Trophoblast cell (in vitro differentiated cells and primary cell): ENCODE measurements around the gene ERBB4.

Experiments used
- DNase-seq, 2 donors: peaks; one replicate each; pipeline ENCODE4 v3.0.0-alpha.2; 2016
- H2AFZ ChIP-seq: 2 replicates; pipeline ENCODE4 v1.6.1; 2013; ENCODE audit warnings: low read length, moderate library complexity, mild to moderate bottlenecking; ENCODE audit not compliant: insufficient read depth, poor library complexity
- H2AK5ac ChIP-seq: 2 replicates; pipeline ENCODE4 v1.6.1; 2013; ENCODE audit warnings: mild to moderate bottlenecking, low read length
- H2BK120ac ChIP-seq: 2 replicates; pipeline ENCODE4 v1.6.1; 2013; ENCODE audit warnings: low read length, mild to moderate bottlenecking, moderate library complexity; ENCODE audit not compliant: insufficient read depth, poor library complexity
- H2BK12ac ChIP-seq: 2 replicates; pipeline ENCODE4 v1.6.1; 2013; ENCODE audit warnings: mild to moderate bottlenecking, low read length, moderate library complexity
- H2BK5ac ChIP-seq: 2 replicates; pipeline ENCODE4 v1.6.1; 2013; ENCODE audit warnings: low read length, low read depth, moderate library complexity, mild to moderate bottlenecking; ENCODE audit not compliant: poor library complexity
- H3K14ac ChIP-seq: 2 replicates; pipeline ENCODE4 v1.6.1; 2013; ENCODE audit warnings: mild to moderate bottlenecking, low read length
- H3K18ac ChIP-seq: 2 replicates; pipeline ENCODE4 v1.6.1; 2013; ENCODE audit warnings: mild to moderate bottlenecking, low read length
- H3K23ac ChIP-seq: 2 replicates; pipeline ENCODE4 v1.6.1; 2013; ENCODE audit warnings: low read length
- H3K27ac ChIP-seq: 2 replicates; pipeline ENCODE4 v1.5.1; 2013; ENCODE audit warnings: low read depth, mild to moderate bottlenecking, inconsistent platforms, low read length, moderate library complexity
- H3K27me3 ChIP-seq: 2 replicates; pipeline ENCODE4 v1.6.1; 2013; ENCODE audit warnings: inconsistent platforms, mild to moderate bottlenecking, low read length, moderate library complexity; ENCODE audit not compliant: insufficient read depth
- H3K36me3 ChIP-seq, 2 experiments: 1 replicate in 1 of 2; 2 replicates in 1 of 2; pipeline ENCODE4 v1.6.1; 2013; ENCODE audit warnings: low read length in 2 of 2, mild to moderate bottlenecking in 2 of 2, moderate library complexity in 1 of 2; ENCODE audit not compliant: insufficient read depth in 2 of 2, control insufficient read depth in 1 of 2
- H3K4ac ChIP-seq: 2 replicates; pipeline ENCODE4 v1.6.1; 2013; ENCODE audit warnings: low read depth, mild to moderate bottlenecking, low read length, moderate library complexity
- H3K4me1 ChIP-seq, 2 experiments: 1 replicate in 1 of 2; 2 replicates in 1 of 2; pipeline ENCODE4 v1.6.1; 2013; ENCODE audit warnings: low read length in 2 of 2, mild to moderate bottlenecking in 2 of 2, moderate library complexity in 1 of 2; ENCODE audit not compliant: insufficient read depth in 2 of 2, control insufficient read depth in 1 of 2
- H3K4me2 ChIP-seq: 2 replicates; pipeline ENCODE4 v1.6.1; 2013; ENCODE audit warnings: inconsistent platforms, mild to moderate bottlenecking, low read length, moderate library complexity
- H3K4me3 ChIP-seq: 2 replicates; pipeline ENCODE4 v1.5.1; 2013; ENCODE audit warnings: mild to moderate bottlenecking, low read depth, low read length, inconsistent platforms
- H3K79me1 ChIP-seq: one replicate; pipeline ENCODE4 v1.6.1; 2013; ENCODE audit warnings: low read length
- H3K79me2 ChIP-seq: 2 replicates; pipeline ENCODE4 v1.6.1; 2013; ENCODE audit warnings: low read length, mild to moderate bottlenecking; ENCODE audit not compliant: control insufficient read depth, insufficient read depth, poor library complexity
- H3K9ac ChIP-seq: 2 replicates; pipeline ENCODE4 v1.6.1; 2013; ENCODE audit warnings: mild to moderate bottlenecking, low read length
- H3K9me3 ChIP-seq: 2 replicates; pipeline ENCODE4 v1.6.1; 2013; ENCODE audit warnings: low read depth, mild to moderate bottlenecking, control low read depth, inconsistent platforms, low read length; ENCODE audit not compliant: insufficient read depth
- H4K12ac ChIP-seq: 2 replicates; pipeline ENCODE4 v1.6.1; 2013; ENCODE audit warnings: low read depth, mild to moderate bottlenecking, low read length, moderate library complexity
- H4K8ac ChIP-seq: 2 replicates; pipeline ENCODE4 v1.6.1; 2013; ENCODE audit warnings: low read depth, mild to moderate bottlenecking, low read length, moderate library complexity
- H4K91ac ChIP-seq: one replicate; pipeline ENCODE4 v1.6.1; 2013; ENCODE audit warnings: low read depth, mild to moderate bottlenecking, low read length, moderate library complexity
- WGBS: extraction: QIAGEN DNeasy Blood & Tissue Kit; methylation state at CpG from one replicate; pipeline ENCODE4 v1.1.7; 2013; ENCODE audit warnings: missing lambda C conversion rate; ENCODE audit not compliant: insufficient read length, insufficient coverage; ENCODE audit errors: extremely low coverage; 5-methylcytosine and 5-hydroxymethylcytosine counted together

ERBB4 gene

DNA sequence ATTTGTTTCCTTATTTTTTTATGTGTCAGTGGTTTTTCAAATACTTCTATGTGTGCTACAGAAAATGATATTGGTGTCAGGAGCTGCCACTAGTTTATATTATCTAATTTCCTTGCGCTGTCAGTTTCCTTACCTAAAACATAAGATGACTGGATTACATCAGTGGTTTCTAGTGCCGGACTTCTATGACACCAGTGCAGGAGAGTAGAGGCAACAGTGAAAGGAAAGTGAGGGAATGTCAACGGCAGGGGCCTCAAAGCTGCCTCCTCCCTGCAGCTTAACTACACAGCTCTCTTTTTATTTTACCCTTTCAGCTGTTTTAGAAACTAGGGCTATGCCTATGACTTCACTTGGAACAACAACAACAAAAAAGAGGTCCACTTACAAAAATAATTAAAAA is 6.5 kb downstream of the ERBB4 start:
- Histone ChIP-seq H3K27ac (no peak overlapping the region), H4K12ac (no peak overlapping the region), H3K27me3 (peaks cover 10% of the 10 kb centered on the region), H3K14ac (no peak overlapping the region), H2BK12ac (no peak overlapping the region), H2AK5ac (no peak overlapping the region), H3K36me3 (no peaks in the 10 kb centered on the region), H4K91ac (no peak overlapping the region), H3K79me1 (no peaks in the 10 kb centered on the region), H3K4ac (no peak overlapping the region), H3K9me3 (no peaks in the 10 kb centered on the region), H3K79me2 (no peaks in the 10 kb centered on the region), H3K4me1 (peaks cover 3 to 9% of the 10 kb centered on the region in 2 experiments), H4K8ac (no peak overlapping the region), H3K23ac (no peak overlapping the region), H2BK120ac (no peak overlapping the region), H3K9ac (no peak overlapping the region), H3K4me2 (no peak overlapping the region), H3K18ac (no peak overlapping the region), H3K4me3 (no peak overlapping the region), H2BK5ac (no peak overlapping the region), H2AFZ (no peak overlapping the region)
- no peak for DNase-seq
- WGBS, result no CpG with 5 or more reads among the region's 3 CpGs

- Histone ChIP-seq H3K36me3 (no peaks in the 10 kb centered on the region), H3K79me1 (no peaks in the 10 kb centered on the region), H3K79me2 (no peaks in the 10 kb centered on the region), H3K14ac (no peak overlapping the region), H2BK12ac (no peak overlapping the region), H2BK5ac (no peak overlapping the region), H2AK5ac (no peak overlapping the region), H3K27me3 (peaks cover 6% of the 10 kb centered on the region), H3K9ac (no peak overlapping the region), H4K8ac (no peak overlapping the region), H4K91ac (no peak overlapping the region), H3K27ac (no peak overlapping the region), H3K18ac (no peak overlapping the region), H3K23ac (no peak overlapping the region), H3K9me3 (no peaks in the 10 kb centered on the region), H3K4me2 (no peak overlapping the region), H3K4ac (no peak overlapping the region), H2AFZ (no peak overlapping the region), H2BK120ac (no peak overlapping the region), H3K4me3 (no peak overlapping the region), H3K4me1 (peaks cover 2 to 5% of the 10 kb centered on the region in 2 experiments), H4K12ac (no peak overlapping the region)
- WGBS, result no CpG with 5 or more reads among the region's 1 CpG
- DNase-seq, result no peak
Measured at GRCh38 chr2:212531499-212531898, 7.1 kb downstream of the ERBB4 start.

DNA sequence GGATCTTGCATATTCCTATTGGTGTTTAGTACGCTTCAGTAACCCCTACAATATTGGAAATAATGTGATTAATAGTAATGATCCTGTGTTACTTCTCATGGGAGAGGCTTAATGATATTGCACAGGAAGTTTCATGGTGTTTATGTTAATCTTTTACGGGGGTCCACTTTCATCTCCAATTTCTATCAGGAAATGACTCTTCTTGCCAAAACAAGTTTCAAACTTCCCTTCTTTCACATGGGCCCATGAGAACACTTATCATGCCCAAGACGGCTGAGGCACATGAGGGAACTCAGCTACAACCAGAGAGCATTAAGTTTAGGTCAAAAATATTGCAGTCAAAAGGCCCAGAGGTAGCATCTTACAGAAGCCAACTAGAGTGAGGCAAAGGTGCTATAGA is 7.6 kb downstream of the ERBB4 start:
- Histone ChIP-seq H3K9ac (no peak overlapping the region), H3K9me3 (no peaks in the 10 kb centered on the region), H2BK12ac (no peak overlapping the region), H3K23ac (no peak overlapping the region), H2AFZ (no peak overlapping the region), H3K14ac (no peak overlapping the region), H3K27me3 (peaks cover 2% of the 10 kb centered on the region), H4K8ac (no peak overlapping the region), H3K4ac (no peak overlapping the region), H4K91ac (no peak overlapping the region), H3K27ac (no peak overlapping the region), H3K4me3 (no peak overlapping the region), H2BK5ac (no peak overlapping the region), H2BK120ac (no peak overlapping the region), H3K4me2 (no peak overlapping the region), H2AK5ac (no peak overlapping the region), H3K36me3 (no peaks in the 10 kb centered on the region), H4K12ac (no peak overlapping the region), H3K18ac (no peak overlapping the region), H3K79me1 (no peaks in the 10 kb centered on the region), H3K79me2 (no peaks in the 10 kb centered on the region), H3K4me1 (peaks cover 0 to 2% of the 10 kb centered on the region in 2 experiments)
- DNase-seq, result no peak
- no CpG with 5 or more reads among the region's 3 CpGs for WGBS

DNA sequence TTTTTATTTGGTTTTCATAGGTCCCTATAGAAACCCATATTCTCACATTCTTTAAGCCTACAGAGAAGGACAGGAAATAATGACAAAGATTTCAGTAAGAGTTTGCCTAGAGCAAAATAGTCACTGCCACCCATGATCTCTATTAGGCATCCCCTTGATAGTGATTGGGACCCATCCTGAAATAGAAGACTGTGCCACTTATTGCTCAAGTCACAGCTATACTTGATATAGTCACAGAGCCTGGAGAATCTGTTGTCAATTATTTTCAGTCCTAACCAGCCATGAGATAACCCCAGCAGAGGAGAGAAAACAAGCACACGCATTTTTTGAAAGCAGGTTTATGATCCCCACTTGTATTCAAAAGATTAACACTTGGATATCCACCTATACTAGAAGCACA is 8.2 kb downstream of the ERBB4 start:
- whole genome bisulfite sequencing, result no CpG with 5 or more reads among the region's 1 CpG
- no peak overlapping the region for H3K23ac ChIP-seq
- no peaks in the 10 kb centered on the region for H3K9me3 ChIP-seq
- H3K4ac ChIP-seq, result no peak overlapping the region
- no peak overlapping the region for H3K4me2 ChIP-seq
- no peak overlapping the region for H3K18ac ChIP-seq
- H2BK5ac ChIP-seq, result no peak overlapping the region
- H3K36me3 ChIP-seq, result no peaks in the 10 kb centered on the region
- H3K27me3 ChIP-seq, result no peaks in the 10 kb centered on the region
- no peak for DNase-seq
- H3K4me1 ChIP-seq, result peaks cover 0 to 2% of the 10 kb centered on the region in 2 experiments
- H2BK12ac ChIP-seq, result no peak overlapping the region
- H3K27ac ChIP-seq, result no peak overlapping the region
- no peak overlapping the region for H4K91ac ChIP-seq
- no peak overlapping the region for H2AK5ac ChIP-seq
- no peak overlapping the region for H4K12ac ChIP-seq
- H2BK120ac ChIP-seq, result no peak overlapping the region
- H3K14ac ChIP-seq, result no peak overlapping the region
- H4K8ac ChIP-seq, result no peak overlapping the region
- H3K79me1 ChIP-seq, result no peaks in the 10 kb centered on the region
- no peaks in the 10 kb centered on the region for H3K79me2 ChIP-seq
- no peak overlapping the region for H3K4me3 ChIP-seq
- no peak overlapping the region for H2AFZ ChIP-seq
- no peak overlapping the region for H3K9ac ChIP-seq
